Esophagus muscularis mucosa (tissue), 4 donors: Measurements from ENCODE around the gene GSG1L.

ENCODE experiments used
- CTCF ChIP-seq, 3 experiments: fragments of 200-600 bp in 2 of 3; fragments of 450-650 bp in 1 of 3; sonication (generic) in 2 of 3; IDR thresholded peaks; one replicate each; pipeline ENCODE4 v1.5.1; 2017 to 2019; ENCODE audit warnings: antibody characterized with exemption in 3 of 3, mild to moderate bottlenecking in 2 of 3, moderate library complexity in 1 of 3
- EP300 ChIP-seq: sonication (generic); formaldehyde crosslinking; IDR thresholded peaks from one replicate; pipeline ENCODE4 v1.6.1; 2017; ENCODE audit warnings: antibody characterized with exemption
- POLR2AphosphoS5 ChIP-seq, 2 donors: sonication (generic); formaldehyde crosslinking; IDR thresholded peaks; one replicate each; pipeline ENCODE4 v1.6.1; 2017; ENCODE audit warnings: antibody characterized with exemption in 2 of 2

DNA sequence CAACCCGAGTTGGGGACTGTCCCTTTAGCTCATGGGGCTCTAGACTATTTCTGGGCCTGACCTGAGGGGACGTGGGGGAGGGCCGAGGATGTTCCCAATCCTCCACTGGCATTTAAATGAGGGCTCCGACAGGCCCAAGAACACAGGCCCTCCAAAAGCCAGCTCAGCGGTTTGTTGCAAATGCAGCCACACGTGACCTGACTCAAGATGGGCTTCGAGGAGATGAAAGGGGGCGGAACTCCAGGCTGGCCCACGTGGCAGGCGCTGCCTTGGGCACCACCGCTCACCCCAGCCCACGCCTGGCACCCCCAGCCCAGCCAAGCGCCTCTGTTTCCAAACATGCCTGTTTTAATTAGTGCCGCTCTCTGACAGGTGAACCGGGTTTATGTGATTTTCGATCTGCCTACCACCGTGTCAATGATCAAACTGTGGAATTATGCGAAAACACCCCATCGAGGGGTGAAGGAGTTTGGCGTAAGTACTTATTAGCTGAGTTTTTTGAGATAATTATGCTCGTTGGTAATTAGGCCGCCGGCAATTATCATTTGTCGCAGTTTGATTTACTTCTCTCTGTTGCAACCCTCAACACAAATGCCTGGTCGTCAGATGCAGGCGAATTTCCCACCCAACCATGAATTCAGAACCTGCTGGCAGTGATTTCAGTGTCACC lies 286.8 kb downstream of the GSG1L start:
- TF ChIP-seq CTCF (IDR thresholded peaks at IDR 0.05) (no peak), POLR2AphosphoS5 (IDR thresholded peaks at IDR 0.05) (no peak), EP300 (no peak)
